ENCODE measurements around the gene FKBP6.
"Not testable (repeated sequence)": the region's sequence is repeated elsewhere in the genome, so short reads cannot be mapped to it uniquely, and the experiment has no call there.

Gene FKBP6

GRCh38 chr7:73324081-73324845 is 3.7 kb upstream of the FKBP6 start:
- peak; percentile 78 for DNase-seq

- DNase-seq: not testable (repeated sequence)
Observed at GRCh38 chr7:73325424-73325823, 2.5 kb upstream of the FKBP6 start.

- not testable (repeated sequence) for DNase-seq
Observed at GRCh38 chr7:73327449-73327848, 512 bp upstream of the FKBP6 start.

GRCh38 chr7:73328696-73329095 is 735 bp downstream of the FKBP6 start:
- DNase-seq: no peak

GRCh38 chr7:73329861-73330581 is 2.1 kb downstream of the FKBP6 start:
- no peak for DNase-seq

GRCh38 chr7:73330772-73331171 is 2.8 kb downstream of the FKBP6 start:
- no peak for DNase-seq

GRCh38 chr7:73332447-73332846 is 4.5 kb downstream of the FKBP6 start:
- DNase-seq: no peak

GRCh38 chr7:73338321-73338720 is 10.4 kb downstream of the FKBP6 start:
- no peak for DNase-seq

- no peak for DNase-seq
Observed at GRCh38 chr7:73340514-73340913, 12.6 kb downstream of the FKBP6 start.

- DNase-seq: no peak
Observed at GRCh38 chr7:73341877-73342276, 13.9 kb downstream of the FKBP6 start.

- DNase-seq: no peak
Observed at GRCh38 chr7:73342645-73343044, 14.7 kb downstream of the FKBP6 start.

- DNase-seq: no peak
Observed at GRCh38 chr7:73343671-73344380, 15.9 kb downstream of the FKBP6 start.

- DNase-seq: no peak
Observed at GRCh38 chr7:73345538-73345937, 17.6 kb downstream of the FKBP6 start.

GRCh38 chr7:73345951-73346350 is 18.0 kb downstream of the FKBP6 start:
- DNase-seq: no peak

GRCh38 chr7:73349763-73350162 is 21.8 kb downstream of the FKBP6 start:
- DNase-seq: no peak

- no peak for DNase-seq
Observed at GRCh38 chr7:73350306-73351068, 22.5 kb downstream of the FKBP6 start.

- DNase-seq: no peak
Observed at GRCh38 chr7:73351447-73352167, 23.6 kb downstream of the FKBP6 start.

GRCh38 chr7:73352784-73353183 is 24.8 kb downstream of the FKBP6 start:
- DNase-seq: no peak

GRCh38 chr7:73353243-73353642 is 25.3 kb downstream of the FKBP6 start:
- DNase-seq: no peak

- DNase-seq: no peak
Observed at GRCh38 chr7:73354196-73354595, 26.2 kb downstream of the FKBP6 start.

GRCh38 chr7:73354821-73355220 is 26.9 kb downstream of the FKBP6 start:
- DNase-seq: no peak

GRCh38 chr7:73356159-73356558 is 28.2 kb downstream of the FKBP6 start:
- no peak for DNase-seq
